Mucosa of descending colon (tissue), 3 donors: ENCODE data around the gene TBX1. TPM values are rescaled to one million over a fixed set of nuclear protein-coding genes. Genes with fewer than 3 reads are reported as not detected.
A peak's percentile ranks its signal among the peaks of the same experiment; 100 is the strongest.

Experiments used
- ATAC-seq: fragments of 200-7000 bp; cut with Tn5 transposase; one replicate; pipeline ENCODE4 v1.9.1; 2020; ENCODE audit warnings: mild to moderate bottlenecking, moderate library complexity
- DNase-seq, 3 donors: peaks; one replicate each; pipeline ENCODE4 v3.0.0-alpha.2; 2020
- H3K36me3 ChIP-seq: fragments of 200-600 bp; one replicate; pipeline ENCODE4 v1.8.0; 2021; ENCODE audit warnings: low read depth, mild to moderate bottlenecking
- H3K4me1 ChIP-seq: fragments of 200-600 bp; one replicate; pipeline ENCODE4 v1.8.0; 2021; ENCODE audit warnings: low read depth, mild to moderate bottlenecking
- H3K4me3 ChIP-seq: fragments of 200-600 bp; one replicate; pipeline ENCODE4 v1.8.0; 2021; ENCODE audit warnings: mild to moderate bottlenecking
- H3K9me3 ChIP-seq: fragments of 200-600 bp; one replicate; pipeline ENCODE4 v1.8.0; 2021; ENCODE audit warnings: mild to moderate bottlenecking
- CTCF ChIP-seq: fragments of 200-600 bp; IDR thresholded peaks from one replicate; pipeline ENCODE4 v1.8.0; 2022; ENCODE audit warnings: antibody characterized with exemption, mild to moderate bottlenecking
- intact Hi-C, 2 donors: fragments of 100-400 bp; cut with DNase I in 1 of 2; cut with micrococcal nuclease in 1 of 2; formaldehyde crosslinking; loops; one replicate each; pipeline versions ENCODE4 v1.11.0 to v1.11.1; 2022; cut with DNase I, micrococcal nuclease
- total RNA-seq, 3 donors: library from RNA; stranded (reverse); fragmentation: NEBNext Ultra II Directional in 2 of 3; extraction: Animal tissue kit (Norgen Biotek cat#: 25700) in 2 of 3; gene quantifications; one replicate each; pipeline versions ENCODE4 v1.2.1 to v1.2.4, GENCODE V29; 2021 to 2023
- donor health status: DM: no; HTN: no; CAD: no; lungs with moderate emphysema.
- donor health status: DM: no; HTN: no; CAD: no.
- donor health status: DM: no; HTN: yes; CAD: no.

The TBX1 gene
- total RNA-seq, 3 donors from 2014 or later: 0.90 to 4.1 (median 2.9) TPM

DNA sequence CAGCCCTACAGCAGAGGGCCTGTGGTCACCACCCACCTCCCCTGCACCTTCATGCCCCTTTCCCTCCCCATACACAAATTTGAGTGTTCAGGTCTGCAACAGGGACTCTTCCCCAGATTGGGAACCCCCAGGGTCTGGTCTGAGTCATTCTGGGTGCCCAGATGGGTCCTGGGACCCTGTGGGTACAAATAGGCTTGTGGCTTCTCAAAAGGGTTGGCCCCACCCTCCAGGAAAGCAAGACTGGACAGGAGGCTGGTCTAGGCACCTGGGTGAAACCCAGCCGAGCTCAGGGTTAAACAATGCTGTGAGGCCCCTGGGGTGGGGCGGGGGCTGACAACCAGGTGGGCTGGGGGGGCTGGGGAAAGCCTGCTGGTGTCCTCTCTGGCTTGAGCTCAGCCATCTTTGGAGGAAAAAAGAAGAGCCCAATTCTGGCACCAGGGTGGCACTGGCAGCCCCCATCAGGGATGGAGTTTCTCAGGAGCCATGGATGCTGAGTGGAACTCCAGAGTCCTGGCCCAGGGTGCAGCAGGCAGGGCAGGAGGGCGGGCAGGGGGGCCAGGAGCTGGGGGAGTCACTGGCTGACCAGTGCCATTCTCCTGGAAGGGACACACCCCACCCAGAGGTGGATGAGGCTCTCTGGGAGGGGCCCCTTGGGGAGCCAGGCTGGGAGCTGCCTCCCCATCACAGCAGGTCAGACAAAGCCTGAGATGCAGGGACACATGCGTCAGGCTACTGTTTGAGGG is 45.2 kb upstream of the TBX1 start:
- H3K36me3 ChIP-seq: no peaks in the 10 kb centered on the region
- ATAC-seq (no peak), DNase-seq (peak in 1 of 3 donors; percentile 22)
- peaks cover 10% of the 10 kb centered on the region for H3K4me1 ChIP-seq
- H3K4me3 ChIP-seq: no peak overlapping the region
- H3K9me3 ChIP-seq: no peaks in the 10 kb centered on the region
- TF ChIP-seq CTCF: no peak
- intact Hi-C loops: no loop called here

- Histone ChIP-seq H3K4me3 (no peak overlapping the region), H3K9me3 (no peaks in the 10 kb centered on the region), H3K4me1 (peaks cover 10% of the 10 kb centered on the region), H3K36me3 (no peaks in the 10 kb centered on the region)
- DNase-seq (no peak), ATAC-seq (no peak)
- intact Hi-C loops: no loop called here
- no peak for TF ChIP-seq CTCF
Observed at GRCh38 chr22:19716041-19716828, 44.3 kb upstream of the TBX1 start.

DNA sequence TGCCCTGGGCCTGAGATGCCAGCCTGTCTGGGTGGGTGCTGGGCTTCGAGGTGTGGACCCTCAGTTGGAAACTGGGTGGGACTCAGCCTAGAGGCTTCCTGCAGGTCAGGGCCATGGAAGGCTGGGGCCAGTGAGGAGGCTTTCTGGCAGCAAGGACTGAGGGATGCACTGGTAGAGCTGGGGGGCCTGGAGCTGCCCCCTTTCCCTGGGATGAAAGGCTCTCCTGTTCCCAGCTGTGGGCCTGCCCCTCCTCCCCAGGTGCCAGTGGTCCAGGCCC is 43.8 kb upstream of the TBX1 start:
- ATAC-seq: no peak
- H3K36me3 ChIP-seq: no peaks in the 10 kb centered on the region
- DNase-seq: no peak
- no peaks in the 10 kb centered on the region for H3K9me3 ChIP-seq
- intact Hi-C loops: no loop called here
- H3K4me3 ChIP-seq: no peak overlapping the region
- no peak for TF ChIP-seq CTCF
- peaks cover 10% of the 10 kb centered on the region for H3K4me1 ChIP-seq

GRCh38 chr22:19717181-19717580 is 43.4 kb upstream of the TBX1 start:
- peaks cover 10% of the 10 kb centered on the region for H3K4me1 ChIP-seq
- H3K4me3 ChIP-seq: no peak overlapping the region
- intact Hi-C loops: no loop called here

More at GRCh38 chr22:19717181-19717580, 43.4 kb upstream of the TBX1 start:
- ATAC-seq (no peak), DNase-seq (no peak)
- TF ChIP-seq CTCF: no peak
- no peaks in the 10 kb centered on the region for H3K36me3 ChIP-seq
- no peaks in the 10 kb centered on the region for H3K9me3 ChIP-seq
